ENCODE data around the gene APC2. TPM values are rescaled to one million over a fixed set of nuclear protein-coding genes. Genes with fewer than 3 reads are reported as not detected.
"Not testable (repeated sequence)": the region's sequence is repeated elsewhere in the genome, so short reads cannot be mapped to it uniquely, and the experiment has no call there.

Gene APC2
- total RNA-seq, 1 donor from 2014 or later, result 0.42 TPM

GRCh38 chr19:1417681-1418495, 32.0 kb upstream of the APC2 start:
- POLR2A ChIA-PET, result interaction anchor here (1.2 kb wide), 1 partner anchor 8 kb away, joined by 3 read pairs; no protein-coding TSS in a partner anchor
- intact Hi-C loops (cut with micrococcal nuclease), result no loop called here
- peaks cover 20% of the 10 kb centered on the region for H3K4me1 Mint-ChIP-seq
- no peak for DNase-seq
- H3K4me3 Mint-ChIP-seq, result no peak overlapping the region
- H3K36me3 Mint-ChIP-seq (ENCODE audit: low read depth), result peaks cover 63% of the 10 kb centered on the region
- no peaks in the 10 kb centered on the region for H3K9me3 Mint-ChIP-seq
- H3K27ac Mint-ChIP-seq, result peak overlapping the region; percentile 24
- CTCF ChIA-PET, result no interaction called here
- TF ChIP-seq, protein P1, sequence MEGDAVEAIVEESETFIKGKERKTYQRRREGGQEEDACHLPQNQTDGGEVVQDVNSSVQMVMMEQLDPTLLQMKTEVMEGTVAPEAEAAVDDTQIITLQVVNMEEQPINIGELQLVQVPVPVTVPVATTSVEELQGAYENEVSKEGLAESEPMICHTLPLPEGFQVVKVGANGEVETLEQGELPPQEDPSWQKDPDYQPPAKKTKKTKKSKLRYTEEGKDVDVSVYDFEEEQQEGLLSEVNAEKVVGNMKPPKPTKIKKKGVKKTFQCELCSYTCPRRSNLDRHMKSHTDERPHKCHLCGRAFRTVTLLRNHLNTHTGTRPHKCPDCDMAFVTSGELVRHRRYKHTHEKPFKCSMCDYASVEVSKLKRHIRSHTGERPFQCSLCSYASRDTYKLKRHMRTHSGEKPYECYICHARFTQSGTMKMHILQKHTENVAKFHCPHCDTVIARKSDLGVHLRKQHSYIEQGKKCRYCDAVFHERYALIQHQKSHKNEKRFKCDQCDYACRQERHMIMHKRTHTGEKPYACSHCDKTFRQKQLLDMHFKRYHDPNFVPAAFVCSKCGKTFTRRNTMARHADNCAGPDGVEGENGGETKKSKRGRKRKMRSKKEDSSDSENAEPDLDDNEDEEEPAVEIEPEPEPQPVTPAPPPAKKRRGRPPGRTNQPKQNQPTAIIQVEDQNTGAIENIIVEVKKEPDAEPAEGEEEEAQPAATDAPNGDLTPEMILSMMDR (IDR thresholded peaks at IDR 0.05), result no peak
- no peak for ATAC-seq (ENCODE audit: low read depth)
- no peaks in the 10 kb centered on the region for H3K27me3 Mint-ChIP-seq

GRCh38 chr19:1418496-1418775, 31.5 kb upstream of the APC2 start:
- CTCF ChIA-PET, result no interaction called here
- Mint-ChIP-seq H3K27me3 (no peaks in the 10 kb centered on the region), H3K36me3 (ENCODE audit: low read depth) (peaks cover 63% of the 10 kb centered on the region), H3K4me3 (no peak overlapping the region), H3K27ac (no peak overlapping the region), H3K4me1 (peaks cover 16% of the 10 kb centered on the region), H3K9me3 (no peaks in the 10 kb centered on the region)
- intact Hi-C loops (cut with micrococcal nuclease), result no loop called here
- DNase-seq, result no peak
- POLR2A ChIA-PET, result interaction anchor here (1.2 kb wide), 1 partner anchor 9 kb away, joined by 3 read pairs; no protein-coding TSS in a partner anchor
- no peak for ATAC-seq (ENCODE audit: low read depth)
- TF ChIP-seq, protein P1 (IDR thresholded peaks at IDR 0.05), result no peak

GRCh38 chr19:1418951-1419738, 30.8 kb upstream of the APC2 start:
- intact Hi-C loops (cut with micrococcal nuclease), result no loop called here
- Mint-ChIP-seq H3K27me3 (no peaks in the 10 kb centered on the region), H3K27ac (no peak overlapping the region), H3K36me3 (ENCODE audit: low read depth) (peaks cover 67% of the 10 kb centered on the region), H3K4me1 (peaks cover 15% of the 10 kb centered on the region), H3K9me3 (no peaks in the 10 kb centered on the region), H3K4me3 (no peak overlapping the region)
- TF ChIP-seq, protein P1 (IDR thresholded peaks at IDR 0.05), result no peak
- ChIA-PET POLR2A (no interaction called here), CTCF (no interaction called here)
- DNase-seq (no peak), ATAC-seq (ENCODE audit: low read depth) (no peak)

DNA sequence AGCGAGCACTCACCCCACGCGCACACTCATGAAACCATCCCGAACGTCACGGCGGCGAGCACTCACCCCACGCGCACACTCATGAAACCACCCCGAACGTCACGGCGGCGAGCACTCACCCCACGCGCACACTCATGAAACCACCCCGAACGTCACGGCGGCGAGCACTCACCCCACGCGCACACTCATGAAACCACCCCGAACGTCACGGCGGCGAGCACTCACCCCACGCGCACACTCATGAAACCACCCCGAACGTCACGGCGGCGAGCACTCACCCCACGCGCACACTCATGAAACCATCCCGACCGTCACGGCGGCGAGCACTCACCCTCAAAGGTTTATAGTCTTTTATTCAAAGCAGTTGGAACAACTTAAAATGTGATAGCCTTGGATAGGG, 29.8 kb upstream of the APC2 start:
- H3K9me3 Mint-ChIP-seq; intact Hi-C loops (cut with micrococcal nuclease); DNase-seq; ATAC-seq (ENCODE audit: low read depth); H3K4me3 Mint-ChIP-seq; POLR2A ChIA-PET; H3K27ac Mint-ChIP-seq; CTCF ChIA-PET; H3K27me3 Mint-ChIP-seq: not testable (repeated sequence)
- peaks cover 72% of the 10 kb centered on the region for H3K36me3 Mint-ChIP-seq (ENCODE audit: low read depth)
- peaks cover 13% of the 10 kb centered on the region for H3K4me1 Mint-ChIP-seq

DNA sequence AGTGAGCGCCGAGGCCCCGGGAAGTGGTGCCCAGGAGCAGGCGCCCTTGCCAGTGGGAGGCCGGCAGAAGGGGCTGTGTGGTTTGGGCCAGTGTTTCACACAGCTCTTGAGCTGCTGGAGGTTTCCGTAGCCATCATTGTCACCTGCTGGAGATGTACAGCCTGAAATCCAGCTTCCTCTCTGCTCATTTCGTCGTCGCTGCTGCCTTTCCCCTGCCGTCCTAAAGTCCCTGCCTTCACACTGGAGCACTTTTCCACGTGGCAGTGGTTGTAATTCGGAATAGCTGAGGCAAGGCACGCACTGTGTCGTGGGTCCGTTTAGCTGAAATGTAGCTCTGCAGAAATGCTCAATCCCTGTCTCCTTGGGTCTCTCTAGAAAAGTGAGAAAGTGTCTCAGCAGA, 29.3 kb upstream of the APC2 start:
- TF ChIP-seq, protein P1 (IDR thresholded peaks at IDR 0.05), result no peak
- no peaks in the 10 kb centered on the region for H3K27me3 Mint-ChIP-seq
- POLR2A ChIA-PET, result no interaction called here
- ATAC-seq (ENCODE audit: low read depth) (no peak), DNase-seq (no peak)
- H3K4me3 Mint-ChIP-seq, result no peak overlapping the region
- no peaks in the 10 kb centered on the region for H3K9me3 Mint-ChIP-seq
- intact Hi-C loops (cut with micrococcal nuclease), result no loop called here
- CTCF ChIA-PET, result no interaction called here
- no peak overlapping the region for H3K27ac Mint-ChIP-seq
- peaks cover 75% of the 10 kb centered on the region for H3K36me3 Mint-ChIP-seq (ENCODE audit: low read depth)
- peaks cover 10% of the 10 kb centered on the region for H3K4me1 Mint-ChIP-seq
